ENCODE results near the gene MAP4K4. TPM values are rescaled to one million over a fixed set of nuclear protein-coding genes. Genes with fewer than 3 reads are reported as not detected.

MAP4K4 gene
- polyA plus RNA-seq, 3 donors: 5.3 to 66.9 (median 8.7) TPM

DNA sequence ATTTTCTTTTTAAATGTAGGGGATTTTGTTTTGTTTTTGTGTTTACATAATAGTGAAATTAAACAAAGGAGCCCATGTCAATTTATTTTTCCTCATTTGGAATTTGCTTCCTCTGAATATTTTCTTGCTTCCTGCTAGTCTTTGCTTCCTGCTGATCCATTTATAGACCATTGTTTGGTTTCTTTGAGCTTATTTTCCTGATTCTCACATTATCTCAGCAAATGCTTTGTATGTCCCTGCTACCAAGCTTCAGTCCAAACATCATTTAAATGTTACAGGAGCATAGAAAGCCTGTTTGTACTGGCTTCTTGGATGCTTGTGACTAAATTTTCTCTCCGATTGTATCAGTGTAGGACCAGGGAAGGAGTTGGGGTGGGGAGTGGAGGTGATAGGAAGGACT is 166.9 kb downstream of the MAP4K4 start:
- Histone ChIP-seq H3K4me2 (replicated peaks; ENCODE audit: extremely low read depth, low read length, poor library complexity, severe bottlenecking) (no peak overlapping the region), H3K9me3 (replicated peaks in 1 of 2; ENCODE audit: control insufficient read depth in 1 of 2, insufficient read depth in 1 of 2, low read length in 2 of 2) (no peaks in the 10 kb centered on the region), H3K36me3 (replicated peaks in 1 of 2; ENCODE audit: control insufficient read depth in 1 of 2, insufficient read depth in 2 of 2, low read length in 2 of 2) (peaks cover 96 to 99% of the 10 kb centered on the region in 2 donors), H3K27ac (ENCODE audit: low read depth in 1 of 2, low read length in 2 of 2) (no peak overlapping the region), H3K79me2 (ENCODE audit: insufficient read depth, low read length) (no peaks in the 10 kb centered on the region), H2AFZ (ENCODE audit: insufficient read depth, low read depth, low read length, poor library complexity, severe bottlenecking) (no peak overlapping the region), H3K4me1 (ENCODE audit: control insufficient read depth in 1 of 2, insufficient read depth in 2 of 2, low read length in 2 of 2) (no peaks in the 10 kb centered on the region), H4K20me1 (ENCODE audit: insufficient read depth, low read length) (peaks cover 38% of the 10 kb centered on the region), H3K4me3 (replicated peaks in 1 of 3; ENCODE audit: low read depth in 2 of 3, low read length in 3 of 3) (no peak overlapping the region), H3K27me3 (ENCODE audit: control insufficient read depth in 2 of 2, insufficient read depth in 2 of 2, low read length in 2 of 2) (no peaks in the 10 kb centered on the region), H3K9ac (ENCODE audit: insufficient read depth, low read length, poor library complexity, severe bottlenecking) (no peak overlapping the region)
- TF ChIP-seq, protein P1, sequence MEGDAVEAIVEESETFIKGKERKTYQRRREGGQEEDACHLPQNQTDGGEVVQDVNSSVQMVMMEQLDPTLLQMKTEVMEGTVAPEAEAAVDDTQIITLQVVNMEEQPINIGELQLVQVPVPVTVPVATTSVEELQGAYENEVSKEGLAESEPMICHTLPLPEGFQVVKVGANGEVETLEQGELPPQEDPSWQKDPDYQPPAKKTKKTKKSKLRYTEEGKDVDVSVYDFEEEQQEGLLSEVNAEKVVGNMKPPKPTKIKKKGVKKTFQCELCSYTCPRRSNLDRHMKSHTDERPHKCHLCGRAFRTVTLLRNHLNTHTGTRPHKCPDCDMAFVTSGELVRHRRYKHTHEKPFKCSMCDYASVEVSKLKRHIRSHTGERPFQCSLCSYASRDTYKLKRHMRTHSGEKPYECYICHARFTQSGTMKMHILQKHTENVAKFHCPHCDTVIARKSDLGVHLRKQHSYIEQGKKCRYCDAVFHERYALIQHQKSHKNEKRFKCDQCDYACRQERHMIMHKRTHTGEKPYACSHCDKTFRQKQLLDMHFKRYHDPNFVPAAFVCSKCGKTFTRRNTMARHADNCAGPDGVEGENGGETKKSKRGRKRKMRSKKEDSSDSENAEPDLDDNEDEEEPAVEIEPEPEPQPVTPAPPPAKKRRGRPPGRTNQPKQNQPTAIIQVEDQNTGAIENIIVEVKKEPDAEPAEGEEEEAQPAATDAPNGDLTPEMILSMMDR (IDR thresholded peaks at IDR 0.05): no peak
- no peak overlapping the region for H3K4me3 Mint-ChIP-seq
- WGBS (ENCODE audit: insufficient coverage): 100% methylated on average over 1 of the region's 1 CpG
- no peaks in the 10 kb centered on the region for H3K9me3 Mint-ChIP-seq
- no peaks in the 10 kb centered on the region for H3K4me1 Mint-ChIP-seq
- no peak overlapping the region for H3K27ac Mint-ChIP-seq
- H3K27me3 Mint-ChIP-seq (ENCODE audit: low read depth in 3 of 3): no peaks in the 10 kb centered on the region
- peaks cover 85 to 91% of the 10 kb centered on the region in 2 donors for H3K36me3 Mint-ChIP-seq
- intact Hi-C loops (cut with micrococcal nuclease): no loop called here
- no peak for DNase-seq

DNA sequence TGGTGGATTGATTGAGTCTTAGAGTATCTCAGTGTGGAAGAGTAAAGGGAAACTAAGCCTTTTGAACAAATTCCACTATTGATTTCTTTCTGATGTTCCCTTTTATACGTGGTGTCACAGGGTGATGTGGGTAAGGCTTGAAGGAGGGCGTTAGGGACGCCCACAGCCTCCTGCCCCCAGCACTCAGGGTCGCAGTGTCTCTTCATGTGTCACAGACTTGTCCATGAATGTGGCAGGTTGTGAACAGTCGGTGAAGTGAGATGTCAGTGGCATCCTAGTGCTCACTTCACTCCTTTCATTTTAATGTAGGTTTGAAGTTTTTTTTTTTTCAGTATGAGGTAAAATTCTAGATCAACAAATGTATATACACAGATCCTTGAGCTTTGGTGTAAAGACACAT is 171.0 kb downstream of the MAP4K4 start:
- H4K20me1 ChIP-seq (ENCODE audit: insufficient read depth, low read length): peaks cover 34% of the 10 kb centered on the region
- WGBS (ENCODE audit: insufficient coverage): 96% methylated on average over 4 of the region's 5 CpGs
- no peak overlapping the region for H3K27ac ChIP-seq (ENCODE audit: low read depth in 1 of 2, low read length in 2 of 2)
- no peak overlapping the region for H3K4me2 ChIP-seq (replicated peaks; ENCODE audit: extremely low read depth, low read length, poor library complexity, severe bottlenecking)
- no peak for DNase-seq
- Mint-ChIP-seq H3K27me3 (ENCODE audit: low read depth in 3 of 3) (peaks cover 0 to 2% (median 0%) of the 10 kb centered on the region in 3 donors), H3K4me1 (no peaks in the 10 kb centered on the region), H3K9me3 (no peaks in the 10 kb centered on the region), H3K4me3 (no peak overlapping the region), H3K27ac (peak overlapping the region in 3 of 7 donors; percentile 4 to 77 (median 35)), H3K36me3 (peaks cover 86 to 91% of the 10 kb centered on the region in 2 donors)
- H3K9me3 ChIP-seq (replicated peaks in 1 of 2; ENCODE audit: control insufficient read depth in 1 of 2, insufficient read depth in 1 of 2, low read length in 2 of 2): no peaks in the 10 kb centered on the region
- no peaks in the 10 kb centered on the region for H3K27me3 ChIP-seq (ENCODE audit: control insufficient read depth in 2 of 2, insufficient read depth in 2 of 2, low read length in 2 of 2)
- no peaks in the 10 kb centered on the region for H3K4me1 ChIP-seq (ENCODE audit: control insufficient read depth in 1 of 2, insufficient read depth in 2 of 2, low read length in 2 of 2)
- H2AFZ ChIP-seq (ENCODE audit: insufficient read depth, low read depth, low read length, poor library complexity, severe bottlenecking): no peak overlapping the region
- H3K79me2 ChIP-seq (ENCODE audit: insufficient read depth, low read length): no peaks in the 10 kb centered on the region
- H3K9ac ChIP-seq (ENCODE audit: insufficient read depth, low read length, poor library complexity, severe bottlenecking): no peak overlapping the region
- TF ChIP-seq, protein P1 (IDR thresholded peaks at IDR 0.05): no peak
- intact Hi-C loops (cut with micrococcal nuclease): no loop called here
- peaks cover 98 to 99% of the 10 kb centered on the region in 2 donors for H3K36me3 ChIP-seq (replicated peaks in 1 of 2; ENCODE audit: control insufficient read depth in 1 of 2, insufficient read depth in 2 of 2, low read length in 2 of 2)
- no peak overlapping the region for H3K4me3 ChIP-seq (replicated peaks in 1 of 3; ENCODE audit: low read depth in 2 of 3, low read length in 3 of 3)
